ENCODE data around the gene CSF2.
"Not testable (repeated sequence)": the region's sequence is repeated elsewhere in the genome, so short reads cannot be mapped to it uniquely, and the experiment has no call there.

The CSF2 gene

GRCh38 chr5:132114150-132115121 is 40.8 kb downstream of the CSF2 start:
- DNase-seq, result no peak

DNA sequence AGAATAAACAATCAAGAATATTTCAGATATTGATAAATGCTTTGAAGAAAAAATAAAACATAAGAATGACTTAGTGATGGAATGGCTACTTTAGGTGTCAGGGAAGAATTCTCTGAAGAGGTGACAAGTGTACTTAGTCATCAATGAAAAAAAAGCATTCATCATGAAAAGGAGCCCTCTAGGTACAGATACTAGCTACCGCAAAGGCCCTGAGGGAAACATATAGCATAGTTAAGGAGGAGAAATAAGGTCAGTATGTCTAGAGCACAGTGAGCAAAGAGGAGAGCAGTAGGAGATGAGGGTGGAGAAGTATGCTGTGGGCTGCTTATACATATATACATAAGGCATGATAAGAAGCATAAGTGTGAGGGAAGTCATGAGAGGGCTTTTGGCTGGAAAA is 41.8 kb downstream of the CSF2 start:
- DNase-seq, result no peak

- no peak for DNase-seq
Observed at GRCh38 chr5:132116072-132116471, 42.5 kb downstream of the CSF2 start.

DNA sequence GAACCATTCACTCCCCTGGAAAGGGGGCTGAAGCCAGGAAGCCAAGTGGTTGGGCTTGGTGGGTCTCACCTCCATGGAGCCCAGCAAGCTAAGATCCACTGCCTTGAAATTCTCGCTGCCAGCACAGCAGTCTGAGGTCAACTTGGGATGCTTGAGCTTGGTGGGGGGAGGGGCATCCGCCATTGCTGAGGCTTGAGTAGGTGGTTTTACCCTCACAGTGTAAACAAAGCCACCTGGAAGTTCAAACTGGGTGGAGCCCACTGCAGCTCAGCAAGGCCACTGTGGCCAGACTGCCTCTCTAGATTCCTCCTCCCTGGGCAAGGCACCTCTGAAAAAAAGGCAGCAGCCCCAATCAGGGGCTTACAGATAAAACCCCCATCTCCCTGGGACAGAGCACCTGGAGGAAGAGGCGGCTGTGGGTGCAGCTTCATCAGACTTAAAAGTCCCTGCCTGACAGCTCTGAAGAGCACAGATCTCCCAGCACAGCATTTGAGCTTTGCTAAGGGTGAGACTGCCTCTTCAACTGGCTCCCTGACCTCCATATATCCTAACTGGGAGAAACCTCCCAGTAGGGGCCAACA is 43.4 kb downstream of the CSF2 start:
- DNase-seq, result not testable (repeated sequence)

GRCh38 chr5:132120717-132121116 is 47.1 kb downstream of the CSF2 start:
- not testable (repeated sequence) for DNase-seq

DNA sequence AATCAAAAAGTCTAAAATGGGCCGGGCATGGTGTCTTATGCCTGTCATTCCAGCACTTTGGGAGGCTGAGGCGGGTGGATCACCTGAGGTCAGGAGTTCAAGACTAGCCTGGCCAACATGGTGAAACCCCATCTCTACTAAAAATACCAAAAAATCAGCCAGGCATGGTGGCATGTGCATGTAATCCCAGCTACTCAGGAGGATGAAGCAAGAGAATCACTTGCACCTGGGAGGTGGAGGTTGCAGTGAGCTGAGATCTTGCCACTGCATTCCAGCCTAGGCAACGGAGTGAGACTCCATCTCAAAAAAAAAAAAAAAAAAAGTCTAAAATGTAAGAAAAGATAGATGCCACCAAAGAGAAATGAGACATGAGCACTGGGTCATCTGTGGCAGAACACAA is 49.4 kb downstream of the CSF2 start:
- DNase-seq, result not testable (repeated sequence)

GRCh38 chr5:132123578-132123977 is 50.0 kb downstream of the CSF2 start:
- not testable (repeated sequence) for DNase-seq

Data from NCI-H1092 treated with DMSO at 0.1 percent for 48 hours (cell line).